HCT116 (cell line): ENCODE measurements around the gene TIE1.

Source experiments
- CEBPB ChIP-seq: IDR thresholded peaks from 2 replicates; pipeline ENCODE4 v1.6.1; 2012; ENCODE audit warnings: low read depth
- ELF1 ChIP-seq: IDR thresholded peaks from 2 replicates; pipeline ENCODE4 v1.6.1; 2012; ENCODE audit warnings: low read depth, borderline replicate concordance
- EZH2 ChIP-seq: fragments of 200-600 bp; sonication (generic); IDR thresholded peaks from 2 replicates; pipeline ENCODE4 v1.6.1; 2017; ENCODE audit warnings: antibody characterized with exemption, mixed run types
- FOSL1 ChIP-seq: IDR thresholded peaks from 2 replicates; pipeline ENCODE4 v1.6.1; 2012; ENCODE audit warnings: low read depth
- JUND ChIP-seq: IDR thresholded peaks from 2 replicates; pipeline ENCODE4 v1.6.1; 2012
- POLR2A ChIP-seq: IDR thresholded peaks from 2 replicates; pipeline ENCODE4 v1.7.0; 2011; ENCODE audit warnings: borderline replicate concordance; ENCODE audit not compliant: insufficient read depth, insufficient read length; ENCODE audit errors: extremely low read depth
- POLR2AphosphoS5 ChIP-seq: IDR thresholded peaks from 2 replicates; pipeline ENCODE4 v1.6.1; 2011; ENCODE audit warnings: mild to moderate bottlenecking, low read depth, low read length, moderate library complexity
- RAD21 ChIP-seq: IDR thresholded peaks from 2 replicates; pipeline ENCODE4 v1.6.1; 2012; ENCODE audit warnings: low read depth, mild to moderate bottlenecking
- SIN3A ChIP-seq: IDR thresholded peaks from 2 replicates; pipeline ENCODE4 v1.6.1; 2012; ENCODE audit warnings: low read depth
- SRF ChIP-seq: IDR thresholded peaks from 2 replicates; pipeline ENCODE4 v1.6.1; 2012; ENCODE audit warnings: low read depth
- TCF7L2 ChIP-seq: IDR thresholded peaks from 2 replicates; pipeline ENCODE4 v1.7.0; 2011; ENCODE audit warnings: borderline replicate concordance, inconsistent platforms; ENCODE audit not compliant: insufficient read depth, insufficient read length; ENCODE audit errors: extremely low read depth
- YY1 ChIP-seq: IDR thresholded peaks from 2 replicates; pipeline ENCODE4 v1.6.1; 2011; ENCODE audit warnings: low read length, low read depth, moderate library complexity, mild to moderate bottlenecking; ENCODE audit not compliant: insufficient replicate concordance; ENCODE audit errors: extremely low read depth
- TF ChIP-seq, protein P1 (sequence below), 3 experiments: fragments of 200-600 bp in 1 of 3; sonication (generic) in 1 of 3; IDR thresholded peaks in 2 of 3; conservative IDR thresholded peaks in 1 of 3; 2 replicates each; pipeline ENCODE4 v1.5.1; 2012 to 2017; ENCODE audit warnings: low read depth in 2 of 3, low read length in 2 of 3, antibody characterized with exemption in 1 of 3, borderline replicate concordance in 1 of 3, control low read depth in 1 of 3, mild to moderate bottlenecking in 1 of 3, mixed read lengths in 1 of 3, mixed run types in 1 of 3, moderate library complexity in 1 of 3; ENCODE audit not compliant: insufficient read depth in 1 of 3
- TF ChIP-seq, protein P2 (sequence below): IDR thresholded peaks from 2 replicates; pipeline ENCODE4 v1.6.1; 2012; ENCODE audit warnings: low read depth

DNA sequence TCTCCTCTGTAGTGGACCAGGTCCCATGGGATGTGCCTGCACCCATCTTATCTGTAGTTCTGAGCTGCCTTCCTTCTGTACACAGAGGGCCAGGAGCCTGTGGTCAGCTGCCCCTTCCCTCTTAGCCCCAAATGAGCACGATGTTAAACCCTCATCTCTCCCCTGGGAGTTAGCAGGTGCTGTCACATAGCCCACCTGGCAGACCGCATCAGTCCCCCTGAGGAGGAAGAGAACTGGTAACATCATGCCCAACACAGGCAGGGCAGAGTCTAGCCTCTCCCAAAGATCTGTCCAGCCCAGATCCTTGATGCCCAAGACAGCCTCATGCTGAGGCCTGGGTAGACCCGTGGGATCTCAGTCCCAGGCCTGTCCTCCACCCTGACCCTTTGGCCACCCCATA lies 4.7 kb downstream of the TIE1 start:
- no peak for TF ChIP-seq CEBPB
- TF ChIP-seq, protein P1, sequence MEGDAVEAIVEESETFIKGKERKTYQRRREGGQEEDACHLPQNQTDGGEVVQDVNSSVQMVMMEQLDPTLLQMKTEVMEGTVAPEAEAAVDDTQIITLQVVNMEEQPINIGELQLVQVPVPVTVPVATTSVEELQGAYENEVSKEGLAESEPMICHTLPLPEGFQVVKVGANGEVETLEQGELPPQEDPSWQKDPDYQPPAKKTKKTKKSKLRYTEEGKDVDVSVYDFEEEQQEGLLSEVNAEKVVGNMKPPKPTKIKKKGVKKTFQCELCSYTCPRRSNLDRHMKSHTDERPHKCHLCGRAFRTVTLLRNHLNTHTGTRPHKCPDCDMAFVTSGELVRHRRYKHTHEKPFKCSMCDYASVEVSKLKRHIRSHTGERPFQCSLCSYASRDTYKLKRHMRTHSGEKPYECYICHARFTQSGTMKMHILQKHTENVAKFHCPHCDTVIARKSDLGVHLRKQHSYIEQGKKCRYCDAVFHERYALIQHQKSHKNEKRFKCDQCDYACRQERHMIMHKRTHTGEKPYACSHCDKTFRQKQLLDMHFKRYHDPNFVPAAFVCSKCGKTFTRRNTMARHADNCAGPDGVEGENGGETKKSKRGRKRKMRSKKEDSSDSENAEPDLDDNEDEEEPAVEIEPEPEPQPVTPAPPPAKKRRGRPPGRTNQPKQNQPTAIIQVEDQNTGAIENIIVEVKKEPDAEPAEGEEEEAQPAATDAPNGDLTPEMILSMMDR (IDR thresholded peaks at IDR 0.05 in 2 of 3, conservative IDR thresholded peaks at IDR 0.05 in 1 of 3; ENCODE audit: borderline replicate concordance in 1 of 3, insufficient read depth in 1 of 3, low read depth in 2 of 3, low read length in 2 of 3), result no peak
- no peak for TF ChIP-seq RAD21
- TF ChIP-seq EZH2, result no peak
- no peak for TF ChIP-seq SIN3A
- no peak for TF ChIP-seq POLR2A
- no peak for TF ChIP-seq SRF
- no peak for TF ChIP-seq ELF1
- TF ChIP-seq FOSL1, result no peak
- TF ChIP-seq JUND, result no peak
- TF ChIP-seq YY1, result no peak
- no peak for TF ChIP-seq TCF7L2
- no peak for TF ChIP-seq POLR2AphosphoS5
- TF ChIP-seq, protein P2, sequence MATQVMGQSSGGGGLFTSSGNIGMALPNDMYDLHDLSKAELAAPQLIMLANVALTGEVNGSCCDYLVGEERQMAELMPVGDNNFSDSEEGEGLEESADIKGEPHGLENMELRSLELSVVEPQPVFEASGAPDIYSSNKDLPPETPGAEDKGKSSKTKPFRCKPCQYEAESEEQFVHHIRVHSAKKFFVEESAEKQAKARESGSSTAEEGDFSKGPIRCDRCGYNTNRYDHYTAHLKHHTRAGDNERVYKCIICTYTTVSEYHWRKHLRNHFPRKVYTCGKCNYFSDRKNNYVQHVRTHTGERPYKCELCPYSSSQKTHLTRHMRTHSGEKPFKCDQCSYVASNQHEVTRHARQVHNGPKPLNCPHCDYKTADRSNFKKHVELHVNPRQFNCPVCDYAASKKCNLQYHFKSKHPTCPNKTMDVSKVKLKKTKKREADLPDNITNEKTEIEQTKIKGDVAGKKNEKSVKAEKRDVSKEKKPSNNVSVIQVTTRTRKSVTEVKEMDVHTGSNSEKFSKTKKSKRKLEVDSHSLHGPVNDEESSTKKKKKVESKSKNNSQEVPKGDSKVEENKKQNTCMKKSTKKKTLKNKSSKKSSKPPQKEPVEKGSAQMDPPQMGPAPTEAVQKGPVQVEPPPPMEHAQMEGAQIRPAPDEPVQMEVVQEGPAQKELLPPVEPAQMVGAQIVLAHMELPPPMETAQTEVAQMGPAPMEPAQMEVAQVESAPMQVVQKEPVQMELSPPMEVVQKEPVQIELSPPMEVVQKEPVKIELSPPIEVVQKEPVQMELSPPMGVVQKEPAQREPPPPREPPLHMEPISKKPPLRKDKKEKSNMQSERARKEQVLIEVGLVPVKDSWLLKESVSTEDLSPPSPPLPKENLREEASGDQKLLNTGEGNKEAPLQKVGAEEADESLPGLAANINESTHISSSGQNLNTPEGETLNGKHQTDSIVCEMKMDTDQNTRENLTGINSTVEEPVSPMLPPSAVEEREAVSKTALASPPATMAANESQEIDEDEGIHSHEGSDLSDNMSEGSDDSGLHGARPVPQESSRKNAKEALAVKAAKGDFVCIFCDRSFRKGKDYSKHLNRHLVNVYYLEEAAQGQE, result no peak
